ENCODE measurements around the gene NFX1.

The NFX1 gene

GRCh38 chr9:33270146-33270545 lies 20.2 kb upstream of the NFX1 start:
- WGBS (ENCODE audit: extremely low coverage, insufficient coverage, low lambda C conversion rate) = 100% methylated on average over 1 of the region's 3 CpGs

DNA sequence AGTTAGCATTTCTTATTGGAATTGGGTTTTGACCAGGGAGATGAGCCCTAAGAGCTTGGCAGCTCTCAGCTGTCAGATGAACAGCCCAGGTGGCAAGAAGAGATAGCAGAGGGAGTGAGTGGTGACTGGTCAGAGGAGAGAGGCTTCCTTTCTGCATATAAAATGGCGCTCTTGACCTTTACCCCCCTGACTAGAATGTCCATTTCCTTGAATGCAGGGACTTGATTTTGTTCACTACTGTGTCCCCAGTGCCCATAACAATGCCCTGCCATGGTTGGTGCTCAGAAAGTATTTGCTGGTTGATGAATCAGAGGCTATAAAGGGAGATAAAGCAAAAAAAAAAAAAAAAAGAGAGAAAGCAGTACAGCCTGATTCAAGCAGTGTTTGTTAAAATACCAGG lies 18.3 kb upstream of the NFX1 start:
- Histone ChIP-seq H4K8ac (ENCODE audit: low read depth, low read length) (no peak overlapping the region), H3K18ac (ENCODE audit: low read length) (no peak overlapping the region), H3K79me1 (ENCODE audit: low read length) (no peaks in the 10 kb centered on the region), H2BK15ac (replicated peaks; ENCODE audit: low read depth) (no peak overlapping the region), H2AK5ac (ENCODE audit: low read length) (no peak overlapping the region), H3K27ac (ENCODE audit: low read depth, low read length) (no peak overlapping the region), H3K4me2 (ENCODE audit: low read length) (no peak overlapping the region), H3K4me3 (ENCODE audit: low read length) (no peak overlapping the region), H3K9ac (ENCODE audit: low read length) (no peak overlapping the region), H2BK5ac (ENCODE audit: low read length) (no peak overlapping the region), H2BK120ac (ENCODE audit: low read depth, low read length) (no peak overlapping the region), H3K23ac (ENCODE audit: low read length) (no peak overlapping the region), H3K56ac (ENCODE audit: low read length) (no peak overlapping the region), H3K4me1 (ENCODE audit: control insufficient read depth, low read depth, low read length) (no peaks in the 10 kb centered on the region), H3K27me3 (ENCODE audit: insufficient read depth, low read length, poor library complexity) (no peaks in the 10 kb centered on the region), H3K79me2 (ENCODE audit: control insufficient read depth, insufficient read depth, low read length) (no peaks in the 10 kb centered on the region), H3K4ac (ENCODE audit: low read depth, low read length) (no peak overlapping the region), H3K36me3 (ENCODE audit: control insufficient read depth, insufficient read depth, low read length) (no peaks in the 10 kb centered on the region), H4K5ac (ENCODE audit: low read length) (no peak overlapping the region)
- DNase-seq = no peak
- WGBS (ENCODE audit: extremely low coverage, insufficient coverage, low lambda C conversion rate) = no CpG with 5 or more reads among the region's 1 CpG

More at GRCh38 chr9:33270146-33270545, 20.2 kb upstream of the NFX1 start:
- no peak overlapping the region for H3K4me2 ChIP-seq (ENCODE audit: low read length)
- H2BK5ac ChIP-seq (ENCODE audit: low read length) = no peak overlapping the region
- DNase-seq = no peak
- H3K9ac ChIP-seq (ENCODE audit: low read length) = no peak overlapping the region
- no peak overlapping the region for H4K8ac ChIP-seq (ENCODE audit: low read depth, low read length)
- H3K4ac ChIP-seq (ENCODE audit: low read depth, low read length) = no peak overlapping the region
- H4K5ac ChIP-seq (ENCODE audit: low read length) = no peak overlapping the region
- peaks cover 6% of the 10 kb centered on the region for H3K79me2 ChIP-seq (ENCODE audit: control insufficient read depth, insufficient read depth, low read length)
- no peak overlapping the region for H3K23ac ChIP-seq (ENCODE audit: low read length)
- no peak overlapping the region for H3K4me3 ChIP-seq (ENCODE audit: low read length)
- H3K56ac ChIP-seq (ENCODE audit: low read length) = no peak overlapping the region
- H3K18ac ChIP-seq (ENCODE audit: low read length) = no peak overlapping the region
- peaks cover 3% of the 10 kb centered on the region for H3K4me1 ChIP-seq (ENCODE audit: control insufficient read depth, low read depth, low read length)
- H3K79me1 ChIP-seq (ENCODE audit: low read length) = peaks cover 3% of the 10 kb centered on the region
- no peak overlapping the region for H2BK15ac ChIP-seq (replicated peaks; ENCODE audit: low read depth)
- no peak overlapping the region for H2AK5ac ChIP-seq (ENCODE audit: low read length)
- H3K27ac ChIP-seq (ENCODE audit: low read depth, low read length) = no peak overlapping the region
- H3K36me3 ChIP-seq (ENCODE audit: control insufficient read depth, insufficient read depth, low read length) = no peaks in the 10 kb centered on the region
- H3K27me3 ChIP-seq (ENCODE audit: insufficient read depth, low read length, poor library complexity) = no peaks in the 10 kb centered on the region
- H2BK120ac ChIP-seq (ENCODE audit: low read depth, low read length) = no peak overlapping the region

DNA sequence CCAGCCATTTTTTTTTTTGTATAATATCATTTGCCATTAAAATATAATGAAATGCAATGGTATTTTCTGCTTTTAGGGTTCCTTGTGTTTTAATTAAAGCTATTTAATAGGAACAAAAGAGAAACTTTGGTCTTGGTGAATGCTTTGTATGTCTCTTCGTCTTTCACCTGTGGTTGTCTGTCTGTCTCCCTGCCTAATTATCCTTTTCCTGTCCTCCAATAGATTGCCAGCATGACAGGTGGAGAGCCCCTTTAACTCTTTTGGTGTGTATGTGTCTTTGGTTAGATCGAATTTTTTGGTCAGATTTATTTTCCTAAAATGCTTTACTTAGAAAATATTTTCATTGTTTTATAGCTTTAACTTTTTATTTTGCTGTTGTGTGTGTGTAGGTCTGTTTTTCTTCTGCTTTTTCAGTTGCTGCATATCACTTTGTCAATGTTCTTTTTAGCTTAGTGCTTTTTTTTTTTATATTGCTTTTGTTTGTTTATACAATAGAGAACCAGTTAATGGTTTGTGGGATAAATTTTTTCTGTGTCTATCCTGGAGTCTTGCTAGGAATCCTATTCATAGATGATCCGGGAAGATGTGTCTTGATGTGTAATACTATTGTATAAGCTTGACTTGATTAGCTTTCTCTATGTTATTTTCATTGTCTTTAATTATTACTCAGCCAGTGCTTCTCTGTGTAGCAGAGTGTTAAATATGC lies 16.9 kb upstream of the NFX1 start:
- no peak overlapping the region for H2BK120ac ChIP-seq (ENCODE audit: low read depth, low read length)
- H4K8ac ChIP-seq (ENCODE audit: low read depth, low read length) = no peak overlapping the region
- H3K23ac ChIP-seq (ENCODE audit: low read length) = no peak overlapping the region
- no peak overlapping the region for H2AK5ac ChIP-seq (ENCODE audit: low read length)
- H3K18ac ChIP-seq (ENCODE audit: low read length) = no peak overlapping the region
- WGBS (ENCODE audit: extremely low coverage, insufficient coverage, low lambda C conversion rate) = no CpG with 5 or more reads among the region's 3 CpGs
- no peak overlapping the region for H3K4me3 ChIP-seq (ENCODE audit: low read length)
- H3K27me3 ChIP-seq (ENCODE audit: insufficient read depth, low read length, poor library complexity) = no peaks in the 10 kb centered on the region
- H3K9ac ChIP-seq (ENCODE audit: low read length) = no peak overlapping the region
- H3K4me2 ChIP-seq (ENCODE audit: low read length) = no peak overlapping the region
- no peaks in the 10 kb centered on the region for H3K79me2 ChIP-seq (ENCODE audit: control insufficient read depth, insufficient read depth, low read length)
- H3K36me3 ChIP-seq (ENCODE audit: control insufficient read depth, insufficient read depth, low read length) = no peaks in the 10 kb centered on the region
- H3K4me1 ChIP-seq (ENCODE audit: control insufficient read depth, low read depth, low read length) = no peaks in the 10 kb centered on the region
- no peak for DNase-seq
- H3K79me1 ChIP-seq (ENCODE audit: low read length) = no peaks in the 10 kb centered on the region
- H2BK5ac ChIP-seq (ENCODE audit: low read length) = no peak overlapping the region
- H4K5ac ChIP-seq (ENCODE audit: low read length) = no peak overlapping the region
- no peak overlapping the region for H3K27ac ChIP-seq (ENCODE audit: low read depth, low read length)
- no peak overlapping the region for H3K4ac ChIP-seq (ENCODE audit: low read depth, low read length)
- H2BK15ac ChIP-seq (replicated peaks; ENCODE audit: low read depth) = no peak overlapping the region
- no peak overlapping the region for H3K56ac ChIP-seq (ENCODE audit: low read length)

- no CpG with 5 or more reads among the region's 2 CpGs for WGBS (ENCODE audit: extremely low coverage, insufficient coverage, low lambda C conversion rate)
- H3K27me3 ChIP-seq (ENCODE audit: insufficient read depth, low read length, poor library complexity) = no peaks in the 10 kb centered on the region
- DNase-seq = no peak
- H3K79me1 ChIP-seq (ENCODE audit: low read length) = no peaks in the 10 kb centered on the region
- no peak overlapping the region for H4K5ac ChIP-seq (ENCODE audit: low read length)
- H3K4me3 ChIP-seq (ENCODE audit: low read length) = no peak overlapping the region
- no peak overlapping the region for H4K8ac ChIP-seq (ENCODE audit: low read depth, low read length)
- no peak overlapping the region for H2BK5ac ChIP-seq (ENCODE audit: low read length)
- no peak overlapping the region for H3K56ac ChIP-seq (ENCODE audit: low read length)
- H2BK120ac ChIP-seq (ENCODE audit: low read depth, low read length) = no peak overlapping the region
- no peaks in the 10 kb centered on the region for H3K36me3 ChIP-seq (ENCODE audit: control insufficient read depth, insufficient read depth, low read length)
- H3K27ac ChIP-seq (ENCODE audit: low read depth, low read length) = no peak overlapping the region
- no peaks in the 10 kb centered on the region for H3K4me1 ChIP-seq (ENCODE audit: control insufficient read depth, low read depth, low read length)
- no peak overlapping the region for H2AK5ac ChIP-seq (ENCODE audit: low read length)
- no peak overlapping the region for H3K23ac ChIP-seq (ENCODE audit: low read length)
- H3K18ac ChIP-seq (ENCODE audit: low read length) = no peak overlapping the region
- no peak overlapping the region for H3K4ac ChIP-seq (ENCODE audit: low read depth, low read length)
- H3K9ac ChIP-seq (ENCODE audit: low read length) = no peak overlapping the region
- H3K79me2 ChIP-seq (ENCODE audit: control insufficient read depth, insufficient read depth, low read length) = no peaks in the 10 kb centered on the region
- H2BK15ac ChIP-seq (replicated peaks; ENCODE audit: low read depth) = no peak overlapping the region
- H3K4me2 ChIP-seq (ENCODE audit: low read length) = no peak overlapping the region
These were observed 16.4 kb upstream of the NFX1 start for GRCh38 chr9:33273972-33274328.

DNA sequence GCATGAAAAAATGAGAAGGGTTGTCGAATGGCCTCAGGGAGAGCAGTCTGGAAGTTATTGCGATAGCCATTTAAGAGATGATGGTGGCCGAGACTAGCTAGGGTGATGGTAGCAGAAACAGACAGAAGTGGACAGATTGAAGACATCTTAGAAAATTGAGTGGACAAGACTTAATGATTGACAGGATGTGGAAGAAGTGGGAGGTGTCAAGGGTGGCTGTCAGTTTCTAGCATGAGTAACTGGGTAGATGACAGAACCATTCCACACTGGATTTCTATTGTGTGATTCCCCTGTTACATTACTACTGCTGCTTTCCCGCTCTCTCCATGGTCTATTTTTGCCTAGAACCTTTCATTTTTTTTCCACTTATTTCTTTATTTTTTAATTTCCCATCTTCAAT lies 12.8 kb upstream of the NFX1 start:
- H4K5ac ChIP-seq (ENCODE audit: low read length) = no peak overlapping the region
- no peak overlapping the region for H3K4me3 ChIP-seq (ENCODE audit: low read length)
- H3K4me2 ChIP-seq (ENCODE audit: low read length) = no peak overlapping the region
- H3K36me3 ChIP-seq (ENCODE audit: control insufficient read depth, insufficient read depth, low read length) = peaks cover 3% of the 10 kb centered on the region
- no peak overlapping the region for H3K27ac ChIP-seq (ENCODE audit: low read depth, low read length)
- no peak overlapping the region for H4K8ac ChIP-seq (ENCODE audit: low read depth, low read length)
- H3K79me1 ChIP-seq (ENCODE audit: low read length) = no peaks in the 10 kb centered on the region
- H3K23ac ChIP-seq (ENCODE audit: low read length) = no peak overlapping the region
- H3K56ac ChIP-seq (ENCODE audit: low read length) = no peak overlapping the region
- DNase-seq = no peak
- H3K9ac ChIP-seq (ENCODE audit: low read length) = no peak overlapping the region
- H2BK5ac ChIP-seq (ENCODE audit: low read length) = no peak overlapping the region
- H3K18ac ChIP-seq (ENCODE audit: low read length) = no peak overlapping the region
- no peak overlapping the region for H2BK120ac ChIP-seq (ENCODE audit: low read depth, low read length)
- no peak overlapping the region for H2AK5ac ChIP-seq (ENCODE audit: low read length)
- 100% methylated on average over 1 of the region's 4 CpGs for WGBS (ENCODE audit: extremely low coverage, insufficient coverage, low lambda C conversion rate)
- no peak overlapping the region for H2BK15ac ChIP-seq (replicated peaks; ENCODE audit: low read depth)
- H3K4me1 ChIP-seq (ENCODE audit: control insufficient read depth, low read depth, low read length) = no peaks in the 10 kb centered on the region
- H3K4ac ChIP-seq (ENCODE audit: low read depth, low read length) = no peak overlapping the region
- H3K27me3 ChIP-seq (ENCODE audit: insufficient read depth, low read length, poor library complexity) = no peaks in the 10 kb centered on the region
- H3K79me2 ChIP-seq (ENCODE audit: control insufficient read depth, insufficient read depth, low read length) = no peaks in the 10 kb centered on the region

GRCh38 chr9:33285502-33285901 lies 4.8 kb upstream of the NFX1 start:
- Histone ChIP-seq H3K23ac (ENCODE audit: low read length) (no peak overlapping the region), H3K4ac (ENCODE audit: low read depth, low read length) (no peak overlapping the region), H3K4me2 (ENCODE audit: low read length) (no peak overlapping the region), H3K4me3 (ENCODE audit: low read length) (no peak overlapping the region), H3K36me3 (ENCODE audit: control insufficient read depth, insufficient read depth, low read length) (peaks cover 3% of the 10 kb centered on the region), H3K18ac (ENCODE audit: low read length) (no peak overlapping the region), H2BK5ac (ENCODE audit: low read length) (no peak overlapping the region), H3K9ac (ENCODE audit: low read length) (no peak overlapping the region), H4K5ac (ENCODE audit: low read length) (no peak overlapping the region), H3K27ac (ENCODE audit: low read depth, low read length) (no peak overlapping the region), H2AK5ac (ENCODE audit: low read length) (no peak overlapping the region), H2BK120ac (ENCODE audit: low read depth, low read length) (no peak overlapping the region), H4K8ac (ENCODE audit: low read depth, low read length) (no peak overlapping the region), H3K56ac (ENCODE audit: low read length) (no peak overlapping the region), H3K4me1 (ENCODE audit: control insufficient read depth, low read depth, low read length) (no peaks in the 10 kb centered on the region), H3K79me1 (ENCODE audit: low read length) (no peaks in the 10 kb centered on the region), H3K27me3 (ENCODE audit: insufficient read depth, low read length, poor library complexity) (no peaks in the 10 kb centered on the region), H3K79me2 (ENCODE audit: control insufficient read depth, insufficient read depth, low read length) (peaks cover under 1% of the 10 kb centered on the region), H2BK15ac (replicated peaks; ENCODE audit: low read depth) (no peak overlapping the region)
- WGBS (ENCODE audit: extremely low coverage, insufficient coverage, low lambda C conversion rate) = no CpG with 5 or more reads among the region's 5 CpGs
- no peak for DNase-seq

Measured in mesendoderm (in vitro differentiated cells).